Measurements from ENCODE around the gene EIF2B2. TPM values are rescaled to one million over a fixed set of nuclear protein-coding genes. Genes with fewer than 3 reads are reported as not detected.

Gene EIF2B2
- total RNA-seq, 1 donor from 2014 or later = 31.8 TPM

DNA sequence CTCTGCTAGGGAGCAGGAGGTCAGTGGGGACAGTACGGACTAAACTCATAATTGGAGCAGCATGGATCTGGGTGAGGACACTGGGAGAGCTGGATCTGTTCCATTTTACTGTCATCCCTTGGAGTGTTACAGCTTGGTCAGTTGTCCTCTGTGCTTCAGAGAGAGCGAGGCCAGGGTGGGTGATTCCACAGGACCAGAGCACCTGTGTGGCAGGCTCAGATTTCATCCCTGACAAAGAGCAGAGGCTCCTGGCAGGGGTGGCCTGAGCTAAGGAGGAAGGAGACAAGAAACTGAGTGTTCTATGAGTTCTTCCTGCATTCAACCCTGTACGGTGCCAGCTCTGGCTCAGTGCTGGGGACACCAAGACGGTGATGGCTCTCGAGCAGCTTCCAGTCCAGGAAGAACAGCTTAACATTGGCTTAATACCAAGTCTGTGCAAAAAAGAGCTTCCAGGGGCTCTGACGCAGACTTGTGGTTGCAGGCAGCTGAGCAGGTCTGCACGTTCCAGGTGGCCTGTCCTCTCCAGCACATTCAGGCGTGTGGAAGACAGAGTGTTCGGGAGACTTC, 38.9 kb upstream of the EIF2B2 start:
- Mint-ChIP-seq H3K27ac (ENCODE audit: unreplicated experiment) (no peak overlapping the region), H3K27me3 (ENCODE audit: unreplicated experiment) (peaks cover 5% of the 10 kb centered on the region), H3K9me3 (ENCODE audit: unreplicated experiment) (no peaks in the 10 kb centered on the region)

DNA sequence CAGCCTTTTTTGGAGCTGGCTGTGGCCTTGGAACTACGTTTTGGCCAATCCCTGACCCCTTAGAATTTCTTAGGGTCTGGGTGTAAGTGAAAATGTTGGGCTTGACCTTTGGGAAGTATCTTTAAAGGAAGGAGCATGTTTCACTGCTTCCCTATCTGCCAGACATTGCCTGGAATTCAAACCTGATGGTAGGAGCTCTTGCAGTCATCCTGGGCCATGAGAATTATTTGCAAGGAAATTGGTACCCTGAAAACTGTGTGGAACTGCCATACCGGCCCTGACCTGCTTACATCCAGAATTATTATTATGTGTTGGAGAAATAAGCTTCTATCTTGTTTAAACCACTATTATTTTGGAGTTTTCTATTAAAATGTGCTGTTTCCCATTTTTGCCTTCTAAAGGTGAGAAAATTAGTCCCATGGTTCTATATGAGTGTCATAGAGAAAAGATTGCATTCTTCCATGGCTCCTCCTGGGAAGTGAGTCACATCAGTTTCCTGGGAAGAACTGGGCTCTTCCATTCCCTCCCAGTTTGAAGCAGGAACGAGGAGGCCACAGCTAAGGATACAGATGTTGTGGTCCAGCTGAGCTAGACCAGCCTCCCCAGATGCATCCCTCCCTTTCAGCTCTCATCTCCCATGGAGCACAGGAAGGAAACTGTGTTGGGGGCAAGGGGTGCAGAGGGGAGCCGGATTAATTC, 37.8 kb upstream of the EIF2B2 start:
- TF ChIP-seq, protein P1, sequence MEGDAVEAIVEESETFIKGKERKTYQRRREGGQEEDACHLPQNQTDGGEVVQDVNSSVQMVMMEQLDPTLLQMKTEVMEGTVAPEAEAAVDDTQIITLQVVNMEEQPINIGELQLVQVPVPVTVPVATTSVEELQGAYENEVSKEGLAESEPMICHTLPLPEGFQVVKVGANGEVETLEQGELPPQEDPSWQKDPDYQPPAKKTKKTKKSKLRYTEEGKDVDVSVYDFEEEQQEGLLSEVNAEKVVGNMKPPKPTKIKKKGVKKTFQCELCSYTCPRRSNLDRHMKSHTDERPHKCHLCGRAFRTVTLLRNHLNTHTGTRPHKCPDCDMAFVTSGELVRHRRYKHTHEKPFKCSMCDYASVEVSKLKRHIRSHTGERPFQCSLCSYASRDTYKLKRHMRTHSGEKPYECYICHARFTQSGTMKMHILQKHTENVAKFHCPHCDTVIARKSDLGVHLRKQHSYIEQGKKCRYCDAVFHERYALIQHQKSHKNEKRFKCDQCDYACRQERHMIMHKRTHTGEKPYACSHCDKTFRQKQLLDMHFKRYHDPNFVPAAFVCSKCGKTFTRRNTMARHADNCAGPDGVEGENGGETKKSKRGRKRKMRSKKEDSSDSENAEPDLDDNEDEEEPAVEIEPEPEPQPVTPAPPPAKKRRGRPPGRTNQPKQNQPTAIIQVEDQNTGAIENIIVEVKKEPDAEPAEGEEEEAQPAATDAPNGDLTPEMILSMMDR (IDR thresholded peaks at IDR 0.05; ENCODE audit: unreplicated experiment) = no peak
- Mint-ChIP-seq H3K4me1 (ENCODE audit: unreplicated experiment) (peaks cover 4% of the 10 kb centered on the region), H3K27ac (ENCODE audit: unreplicated experiment) (no peak overlapping the region), H3K27me3 (ENCODE audit: unreplicated experiment) (peaks cover 5% of the 10 kb centered on the region), H3K4me3 (ENCODE audit: unreplicated experiment) (no peak overlapping the region), H3K9me3 (ENCODE audit: unreplicated experiment) (no peaks in the 10 kb centered on the region), H3K36me3 (ENCODE audit: low read depth, unreplicated experiment) (peaks cover 4% of the 10 kb centered on the region)
- DNase-seq (ENCODE audit: low spot score) = no peak

More for the DNA sequence above, 38.9 kb upstream of the EIF2B2 start:
- Mint-ChIP-seq H3K4me3 (ENCODE audit: unreplicated experiment) (no peak overlapping the region), H3K36me3 (ENCODE audit: low read depth, unreplicated experiment) (peaks cover 4% of the 10 kb centered on the region), H3K4me1 (ENCODE audit: unreplicated experiment) (peaks cover 4% of the 10 kb centered on the region)
- no peak for DNase-seq (ENCODE audit: low spot score)
- TF ChIP-seq, protein P1 (IDR thresholded peaks at IDR 0.05; ENCODE audit: unreplicated experiment) = no peak

DNA sequence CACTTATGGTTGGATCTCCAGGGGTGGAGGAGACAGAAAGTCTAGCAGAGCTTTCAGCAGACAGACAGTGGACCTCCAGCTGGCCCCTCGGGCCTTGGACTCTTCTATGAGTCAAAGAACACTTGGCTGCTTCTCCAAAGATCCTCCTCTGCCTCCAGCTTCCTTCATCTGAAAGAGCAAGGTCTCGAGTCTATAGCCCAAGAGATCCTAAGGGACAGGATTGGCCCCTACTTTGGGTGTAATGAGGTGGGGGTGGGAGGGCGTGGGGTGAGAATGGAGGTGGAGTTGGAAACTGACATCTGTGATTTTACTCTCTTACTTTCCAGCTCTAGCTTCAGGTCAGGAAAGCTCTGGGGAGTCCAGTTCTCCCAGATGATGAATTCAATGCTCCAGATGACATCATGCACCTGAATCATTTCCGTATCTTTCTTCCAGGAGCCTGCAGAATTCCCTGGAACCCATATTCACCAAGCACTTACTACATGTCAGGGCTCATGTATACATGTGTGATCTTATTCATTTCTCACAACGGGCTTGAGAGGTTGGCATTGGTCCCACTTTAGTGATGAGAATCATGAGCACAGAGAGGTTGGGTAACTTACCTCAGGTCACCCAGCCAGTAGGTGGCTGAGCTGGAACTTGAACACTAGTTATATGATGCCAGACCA, 37.1 kb upstream of the EIF2B2 start:
- H3K4me1 Mint-ChIP-seq (ENCODE audit: unreplicated experiment) = peaks cover 4% of the 10 kb centered on the region
- no peak overlapping the region for H3K27ac Mint-ChIP-seq (ENCODE audit: unreplicated experiment)
- H3K27me3 Mint-ChIP-seq (ENCODE audit: unreplicated experiment) = peaks cover 5% of the 10 kb centered on the region
- H3K36me3 Mint-ChIP-seq (ENCODE audit: low read depth, unreplicated experiment) = peaks cover 4% of the 10 kb centered on the region
- no peaks in the 10 kb centered on the region for H3K9me3 Mint-ChIP-seq (ENCODE audit: unreplicated experiment)
- no peak overlapping the region for H3K4me3 Mint-ChIP-seq (ENCODE audit: unreplicated experiment)
- DNase-seq (ENCODE audit: low spot score) = no peak
- TF ChIP-seq, protein P1 (IDR thresholded peaks at IDR 0.05; ENCODE audit: unreplicated experiment) = no peak

DNA sequence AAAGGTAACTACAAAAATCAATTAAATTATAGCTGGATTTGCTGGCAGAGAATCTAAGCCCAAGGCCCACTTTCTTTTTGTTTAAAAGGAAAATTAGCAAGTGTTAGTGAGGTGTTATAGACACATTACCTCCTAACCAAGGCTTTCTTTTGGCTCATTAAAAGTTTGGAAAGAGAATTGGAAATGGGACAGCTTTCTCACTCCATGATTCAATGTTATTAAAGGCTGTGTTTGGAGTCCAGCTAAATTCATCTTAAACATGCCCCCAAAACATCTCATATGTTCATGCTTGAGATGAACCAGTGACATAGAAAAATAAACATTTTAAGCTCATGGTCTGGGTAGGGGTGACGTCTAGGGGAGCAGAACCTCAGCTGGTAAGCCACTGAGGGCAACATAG, 33.9 kb upstream of the EIF2B2 start:
- no peak overlapping the region for H3K4me3 Mint-ChIP-seq (ENCODE audit: unreplicated experiment)
- H3K9me3 Mint-ChIP-seq (ENCODE audit: unreplicated experiment) = no peaks in the 10 kb centered on the region
- DNase-seq (ENCODE audit: low spot score) = no peak
- no peaks in the 10 kb centered on the region for H3K4me1 Mint-ChIP-seq (ENCODE audit: unreplicated experiment)
- TF ChIP-seq, protein P1 (IDR thresholded peaks at IDR 0.05; ENCODE audit: unreplicated experiment) = no peak
- peaks cover 5% of the 10 kb centered on the region for H3K27me3 Mint-ChIP-seq (ENCODE audit: unreplicated experiment)
- no peak overlapping the region for H3K27ac Mint-ChIP-seq (ENCODE audit: unreplicated experiment)
- H3K36me3 Mint-ChIP-seq (ENCODE audit: low read depth, unreplicated experiment) = peaks cover 4% of the 10 kb centered on the region

Measured in endothelial cell (in vitro differentiated cells).